Keratinocyte (primary cell): Measurements from ENCODE around the gene EIF3C.
"Not testable (repeated sequence)": the region's sequence is repeated elsewhere in the genome, so short reads cannot be mapped to it uniquely, and the experiment has no call there.

Experiments used
- EZH2 ChIP-seq: IDR thresholded peaks from one replicate; pipeline ENCODE4 v1.6.1; 2012; ENCODE audit warnings: inconsistent platforms, mild to moderate bottlenecking, low read length, moderate library complexity
- TF ChIP-seq, protein P1 (sequence below), 3 experiments: IDR thresholded peaks in 1 of 3; conservative IDR thresholded peaks in 1 of 3; optimal IDR thresholded peaks in 1 of 3; 2 replicates in 2 of 3; 3 replicates in 1 of 3; pipeline versions ENCODE3 to v1.5.1; 2011; ENCODE audit warnings: low read length in 3 of 3, mild to moderate bottlenecking in 3 of 3, moderate library complexity in 2 of 3, control low read depth in 1 of 3, inconsistent platforms in 1 of 3; ENCODE audit not compliant: insufficient read depth in 2 of 3; ENCODE audit errors: extremely low read depth in 1 of 3

- TF ChIP-seq, protein P1, sequence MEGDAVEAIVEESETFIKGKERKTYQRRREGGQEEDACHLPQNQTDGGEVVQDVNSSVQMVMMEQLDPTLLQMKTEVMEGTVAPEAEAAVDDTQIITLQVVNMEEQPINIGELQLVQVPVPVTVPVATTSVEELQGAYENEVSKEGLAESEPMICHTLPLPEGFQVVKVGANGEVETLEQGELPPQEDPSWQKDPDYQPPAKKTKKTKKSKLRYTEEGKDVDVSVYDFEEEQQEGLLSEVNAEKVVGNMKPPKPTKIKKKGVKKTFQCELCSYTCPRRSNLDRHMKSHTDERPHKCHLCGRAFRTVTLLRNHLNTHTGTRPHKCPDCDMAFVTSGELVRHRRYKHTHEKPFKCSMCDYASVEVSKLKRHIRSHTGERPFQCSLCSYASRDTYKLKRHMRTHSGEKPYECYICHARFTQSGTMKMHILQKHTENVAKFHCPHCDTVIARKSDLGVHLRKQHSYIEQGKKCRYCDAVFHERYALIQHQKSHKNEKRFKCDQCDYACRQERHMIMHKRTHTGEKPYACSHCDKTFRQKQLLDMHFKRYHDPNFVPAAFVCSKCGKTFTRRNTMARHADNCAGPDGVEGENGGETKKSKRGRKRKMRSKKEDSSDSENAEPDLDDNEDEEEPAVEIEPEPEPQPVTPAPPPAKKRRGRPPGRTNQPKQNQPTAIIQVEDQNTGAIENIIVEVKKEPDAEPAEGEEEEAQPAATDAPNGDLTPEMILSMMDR (optimal IDR thresholded peaks at IDR 0.05 in 1 of 3, IDR thresholded peaks at IDR 0.05 in 1 of 3, conservative IDR thresholded peaks at IDR 0.05 in 1 of 3; ENCODE audit: extremely low read depth in 1 of 3, insufficient read depth in 2 of 3, low read length in 3 of 3): not testable (repeated sequence)
- not testable (repeated sequence) for TF ChIP-seq EZH2
Observed at GRCh38 chr16:28750469-28751067, 39.3 kb downstream of the EIF3C start.
